Epithelial cell of esophagus (primary cell): ENCODE data around the gene ATG13.

Experiments used
- DNase-seq: peaks from one replicate; pipeline ENCODE4 v3.0.0; 2010; ENCODE audit warnings: low read depth
- H3K4me3 ChIP-seq: 2 replicates; pipeline ENCODE4 v1.5.1; 2011; ENCODE audit warnings: mild to moderate bottlenecking, low read length, control low read depth
- CTCF ChIP-seq: IDR thresholded peaks from 2 replicates; pipeline ENCODE4 v1.5.1; 2011; ENCODE audit warnings: low read depth, mild to moderate bottlenecking, low read length, control low read depth, inconsistent platforms; ENCODE audit not compliant: insufficient read depth; ENCODE audit errors: missing control alignments

The ATG13 gene

GRCh38 chr11:46597609-46598219, 19.6 kb upstream of the ATG13 start:
- TF ChIP-seq CTCF, result no peak
- peak; percentile 76 for DNase-seq
- H3K4me3 ChIP-seq, result no peak overlapping the region

GRCh38 chr11:46599340-46600193, 17.8 kb upstream of the ATG13 start:
- TF ChIP-seq CTCF, result no peak
- no peak overlapping the region for H3K4me3 ChIP-seq

GRCh38 chr11:46600194-46600960, 17.0 kb upstream of the ATG13 start:
- H3K4me3 ChIP-seq, result no peak overlapping the region
- no peak for DNase-seq
- no peak for TF ChIP-seq CTCF

More at GRCh38 chr11:46599340-46600193, 17.8 kb upstream of the ATG13 start:
- no peak for DNase-seq

GRCh38 chr11:46601129-46601528, 16.2 kb upstream of the ATG13 start:
- TF ChIP-seq CTCF, result no peak
- H3K4me3 ChIP-seq, result no peak overlapping the region
- peak; percentile 23 for DNase-seq

GRCh38 chr11:46603704-46604308, 13.5 kb upstream of the ATG13 start:
- H3K4me3 ChIP-seq, result no peak overlapping the region
- DNase-seq, result no peak
- no peak for TF ChIP-seq CTCF

- TF ChIP-seq CTCF, result no peak
- H3K4me3 ChIP-seq, result no peak overlapping the region
- DNase-seq, result no peak
These were observed 12.6 kb upstream of the ATG13 start for GRCh38 chr11:46604796-46605195.
